GM19372 (cell line): Measurements from ENCODE around the gene SPECC1L.
"Not testable (repeated sequence)": the region's sequence is repeated elsewhere in the genome, so short reads cannot be mapped to it uniquely, and the experiment has no call there.

Experiments used
- ATAC-seq: cut with Tn5 transposase; IDR thresholded peaks from one replicate; pipeline ENCODE4 v1.9.1; 2021; ENCODE audit warnings: mild to moderate bottlenecking, low read depth, moderate library complexity; ENCODE audit not compliant: unreplicated experiment

SPECC1L gene

GRCh38 chr22:24280363-24280762, 9.7 kb downstream of the SPECC1L start:
- ATAC-seq, result not testable (repeated sequence)

- ATAC-seq, result no peak
These were observed 11.8 kb downstream of the SPECC1L start for GRCh38 chr22:24282401-24282800.

- ATAC-seq, result no peak
These were observed 14.1 kb downstream of the SPECC1L start for GRCh38 chr22:24284747-24285203.

DNA sequence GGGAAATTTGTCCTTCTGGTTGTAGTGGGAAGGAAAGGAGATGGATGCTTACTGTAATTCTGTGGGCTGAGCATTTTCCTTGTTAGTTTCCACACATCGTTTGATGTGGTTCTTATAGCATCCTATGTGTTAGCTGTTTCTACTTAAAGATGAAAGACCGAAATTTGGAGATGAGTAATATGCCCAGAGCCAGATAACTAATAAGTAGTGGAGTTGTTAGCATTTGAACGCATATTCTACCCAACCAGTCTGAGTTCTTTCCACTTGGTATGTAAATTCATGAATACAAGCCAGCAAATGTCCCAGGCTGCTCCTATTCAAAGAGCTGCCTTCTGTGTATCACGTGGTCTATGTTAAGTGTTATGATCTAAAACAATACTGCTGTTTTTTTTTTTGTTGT, 14.6 kb downstream of the SPECC1L start:
- no peak for ATAC-seq

DNA sequence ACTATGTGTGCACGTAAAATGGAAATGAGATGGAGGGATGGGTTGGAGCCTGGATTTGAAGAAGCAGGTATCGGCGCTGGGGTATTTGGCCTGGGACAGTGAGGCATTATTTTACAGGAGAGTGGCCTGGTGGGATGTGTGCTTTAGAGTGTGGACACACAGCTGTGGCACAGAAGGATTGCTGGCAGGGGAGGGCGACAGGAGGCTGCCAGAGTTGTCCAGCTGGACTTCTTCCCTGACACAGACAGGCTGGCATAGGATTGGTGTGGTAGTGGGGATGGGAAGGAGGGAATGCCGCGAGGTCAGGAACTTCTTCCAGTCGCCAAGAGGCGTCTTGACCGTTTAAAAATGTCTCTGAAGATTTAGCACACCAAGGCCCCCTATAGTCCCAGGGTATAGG, 16.6 kb downstream of the SPECC1L start:
- not testable (repeated sequence) for ATAC-seq

DNA sequence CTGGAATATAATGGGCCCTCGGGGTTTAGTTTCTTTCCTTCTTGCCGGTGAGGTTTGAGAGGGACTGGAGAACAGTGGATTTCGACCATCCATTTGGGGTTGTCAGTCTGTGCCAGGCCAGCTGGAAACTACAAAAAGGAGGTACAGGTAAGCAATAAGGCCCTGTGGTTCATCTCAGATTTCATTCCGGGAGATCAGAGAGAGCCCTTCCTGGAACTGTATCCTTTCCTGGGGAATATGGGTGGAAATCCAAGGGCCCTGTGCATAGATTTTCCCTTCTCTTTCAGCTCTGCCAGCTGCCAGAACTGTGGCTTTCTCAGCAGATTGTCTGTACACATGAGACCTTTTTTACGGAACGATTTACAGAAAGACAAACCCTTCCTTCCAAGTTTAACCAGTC, 17.2 kb downstream of the SPECC1L start:
- not testable (repeated sequence) for ATAC-seq

GRCh38 chr22:24289114-24289513, 18.5 kb downstream of the SPECC1L start:
- ATAC-seq, result no peak

DNA sequence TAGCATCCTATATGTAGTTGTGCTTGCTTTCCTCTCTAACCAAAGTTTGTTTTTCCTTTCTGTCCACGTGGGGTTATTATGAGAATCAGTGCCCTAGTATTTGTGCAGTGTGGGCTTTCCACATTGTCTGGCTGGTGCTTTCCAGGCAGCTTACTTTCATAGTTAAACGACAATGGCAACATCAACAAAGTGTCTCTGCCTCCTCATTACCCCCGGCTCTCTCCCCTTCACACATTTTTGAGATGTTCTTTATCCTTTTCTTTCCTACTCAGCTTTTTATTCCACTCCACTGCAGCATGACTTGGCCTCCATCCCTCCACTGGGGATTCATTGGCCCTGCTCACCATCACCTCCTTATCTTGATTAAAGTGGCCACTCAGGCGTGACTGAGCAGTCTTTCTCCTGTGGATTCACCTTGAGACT, 19.1 kb downstream of the SPECC1L start:
- no peak for ATAC-seq

DNA sequence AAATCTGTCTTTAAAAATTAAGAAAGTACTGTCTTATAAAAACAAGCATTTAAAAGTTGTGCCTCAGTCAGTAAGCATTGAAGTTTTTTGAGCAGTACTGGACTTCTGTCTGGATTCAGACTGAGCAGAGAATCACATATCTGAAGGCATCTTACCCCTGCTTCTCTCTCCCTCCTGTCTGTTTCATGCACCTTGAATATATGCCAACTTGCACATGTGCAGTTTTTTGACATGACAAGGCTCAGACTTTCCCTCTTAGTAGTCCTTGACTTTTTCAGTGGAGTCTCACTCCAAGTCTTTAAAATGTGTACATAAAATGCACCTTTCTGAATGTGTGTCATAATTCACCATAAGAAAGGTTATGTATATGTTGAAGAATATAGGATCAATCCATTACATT, 19.8 kb downstream of the SPECC1L start:
- no peak for ATAC-seq

DNA sequence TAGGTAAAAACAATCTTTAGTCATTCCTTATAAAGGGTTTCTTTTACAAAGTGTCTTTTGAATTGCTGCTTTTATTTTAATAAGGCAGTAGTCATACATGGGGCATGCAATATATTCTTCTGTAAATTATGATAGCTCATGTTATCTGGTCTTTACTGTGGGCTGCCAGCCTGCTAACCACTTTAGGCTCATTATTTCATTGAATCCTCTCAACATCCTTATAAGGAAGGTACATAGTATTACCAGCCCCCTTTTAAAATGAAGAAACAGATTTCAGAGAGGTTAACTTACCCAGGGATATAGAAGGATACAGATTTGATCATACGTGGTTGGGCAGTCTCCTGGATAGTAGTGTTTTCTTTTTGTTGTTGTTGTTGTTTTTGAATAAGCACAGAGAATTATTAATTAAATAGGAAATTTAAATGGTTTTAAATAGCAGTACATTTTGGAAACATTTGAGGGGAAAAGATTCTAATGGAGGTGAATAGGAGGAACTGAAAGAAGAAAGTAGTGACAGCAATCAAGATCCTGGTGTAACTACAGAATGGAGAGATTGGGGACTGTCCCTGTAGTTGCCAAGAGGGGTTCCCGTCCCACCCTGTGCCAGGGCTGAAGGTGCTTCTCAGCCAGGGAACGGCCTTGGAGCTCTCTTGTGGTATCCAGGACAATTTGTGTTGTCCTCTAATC, 21.0 kb downstream of the SPECC1L start:
- no peak for ATAC-seq

GRCh38 chr22:24292202-24292830, 21.7 kb downstream of the SPECC1L start:
- ATAC-seq, result not testable (repeated sequence)

DNA sequence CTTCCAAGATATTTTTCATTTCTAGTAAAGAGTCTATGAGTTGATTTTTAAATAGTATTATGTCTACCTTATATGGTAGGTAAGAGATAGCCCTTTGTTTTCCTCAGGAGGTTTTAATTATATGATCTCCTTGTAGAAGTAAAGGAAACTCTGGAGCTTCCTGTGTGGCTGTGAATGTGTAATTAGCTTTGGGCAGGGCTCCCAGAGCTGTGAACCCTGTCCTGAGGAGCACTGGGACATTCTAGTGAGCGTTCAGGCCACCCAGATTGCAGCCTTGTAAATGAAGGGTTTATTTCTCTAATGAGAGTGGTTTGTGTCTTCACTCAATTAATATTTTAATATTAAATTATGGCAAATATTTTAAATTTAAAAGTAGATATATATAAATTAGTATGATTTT, 24.3 kb downstream of the SPECC1L start:
- not testable (repeated sequence) for ATAC-seq

GRCh38 chr22:24298497-24299155, 28.0 kb downstream of the SPECC1L start:
- ATAC-seq, result not testable (repeated sequence)

GRCh38 chr22:24300522-24300921, 29.9 kb downstream of the SPECC1L start:
- ATAC-seq, result not testable (repeated sequence)

DNA sequence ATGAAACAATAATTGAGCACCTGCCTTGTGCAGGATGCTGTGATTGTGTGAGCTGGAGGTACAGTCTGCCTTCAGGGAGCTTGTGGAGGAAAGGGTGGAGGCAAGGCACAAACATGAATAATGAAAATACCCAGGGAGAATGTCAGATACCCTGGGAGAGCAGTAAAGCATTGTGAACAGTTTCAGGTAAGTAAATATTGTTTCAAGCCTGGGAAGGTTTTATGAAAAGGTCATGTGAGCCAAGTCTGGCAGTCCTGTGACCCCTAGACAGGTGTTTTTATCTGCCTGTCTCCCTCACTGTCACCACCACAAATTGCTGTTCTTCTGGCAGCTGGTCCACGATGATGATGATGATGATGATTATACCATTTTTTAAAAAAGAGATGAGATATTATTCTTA, 32.0 kb downstream of the SPECC1L start:
- no peak for ATAC-seq

GRCh38 chr22:24303007-24303406, 32.4 kb downstream of the SPECC1L start:
- no peak for ATAC-seq

DNA sequence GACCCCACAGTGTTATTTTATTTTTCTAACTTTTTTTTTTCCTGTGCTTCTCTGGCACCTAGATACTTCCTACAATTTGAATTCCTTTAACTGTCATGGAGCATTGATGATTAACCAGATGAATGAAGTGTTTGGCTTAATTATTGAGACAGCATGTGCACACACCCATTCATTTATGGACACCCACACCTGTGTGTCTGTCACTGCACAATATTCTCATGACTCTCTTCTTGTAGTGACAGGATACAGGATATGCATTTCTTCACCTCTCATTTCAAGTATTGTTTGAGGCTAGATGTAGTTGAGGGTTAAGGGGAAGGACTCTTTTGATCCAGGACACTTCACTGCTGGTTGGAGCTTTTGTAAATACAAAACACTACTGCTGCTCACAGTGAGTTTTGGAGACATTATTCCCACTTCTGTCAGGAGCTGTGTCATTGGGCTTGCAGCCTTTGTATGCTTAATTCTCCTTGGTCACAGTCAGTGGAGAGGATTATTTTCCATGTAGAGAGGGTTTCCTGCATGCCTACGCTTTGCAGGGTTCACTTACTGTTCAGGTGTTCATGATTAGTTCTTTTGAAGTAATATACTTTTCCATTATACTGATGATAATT, 33.5 kb downstream of the SPECC1L start:
- no peak for ATAC-seq

DNA sequence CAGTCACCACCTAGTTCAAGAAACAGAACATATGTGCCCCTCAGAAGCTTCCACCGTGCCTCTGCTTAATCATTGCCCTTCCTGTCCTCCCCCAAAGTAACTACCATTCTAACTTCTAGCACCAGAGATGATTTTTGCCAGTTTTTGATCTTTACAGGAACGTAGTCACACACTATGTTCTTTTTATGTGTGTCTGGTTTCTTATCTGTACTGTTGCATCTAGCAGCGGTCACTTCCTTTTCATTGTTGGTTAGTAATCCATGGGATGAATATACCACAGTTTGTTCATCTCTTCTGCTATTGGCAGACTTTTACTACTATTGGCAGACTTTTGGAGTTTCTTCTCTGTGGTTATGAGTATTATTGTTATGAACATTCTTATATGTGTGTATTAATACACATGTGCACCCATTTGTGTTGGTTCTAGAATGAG, 34.6 kb downstream of the SPECC1L start:
- ATAC-seq, result no peak

- no peak for ATAC-seq
These were observed 40.3 kb downstream of the SPECC1L start for GRCh38 chr22:24310969-24311368.

GRCh38 chr22:24315367-24315966, 44.8 kb downstream of the SPECC1L start:
- ATAC-seq, result no peak

- ATAC-seq, result not testable (repeated sequence)
These were observed 45.6 kb downstream of the SPECC1L start for GRCh38 chr22:24316264-24316663.
